Keratinocyte (primary cell): ENCODE results near the gene DCP1B. TPM values are rescaled to one million over a fixed set of nuclear protein-coding genes. Genes with fewer than 3 reads are reported as not detected.

Source experiments
- DNase-seq: peaks from one replicate; pipeline ENCODE4 v3.0.0-alpha.2; 2011; ENCODE audit warnings: low read depth, missing footprints, low spot score
- FAIRE-seq: peaks from 2 replicates; lab custom pipeline; 2011; peaks lifted over from hg19 to GRCh38; lab: Jason Lieb, UNC
- H2AFZ ChIP-seq: 2 replicates; pipeline ENCODE4 v1.6.0; 2012; ENCODE audit warnings: low read length, control low read depth, inconsistent platforms; ENCODE audit not compliant: control insufficient read depth
- H3K27ac ChIP-seq: 2 replicates; pipeline ENCODE4 v1.5.1; 2011; ENCODE audit warnings: low read length; ENCODE audit not compliant: control insufficient read depth, insufficient read depth
- H3K27me3 ChIP-seq: 3 replicates; pipeline ENCODE4 v1.6.0; 2011; ENCODE audit warnings: low read length; ENCODE audit not compliant: control insufficient read depth, insufficient read depth; ENCODE audit errors: extremely low read depth
- H3K36me3 ChIP-seq, 2 experiments: 2 replicates in 1 of 2; 3 replicates in 1 of 2; pipeline ENCODE4 v1.5.1; 2011; ENCODE audit warnings: low read length in 2 of 2, mild to moderate bottlenecking in 1 of 2; ENCODE audit not compliant: control insufficient read depth in 2 of 2, insufficient read depth in 2 of 2; ENCODE audit errors: extremely low read depth in 1 of 2
- H3K4me1 ChIP-seq: 3 replicates; pipeline ENCODE4 v1.5.1; 2011; ENCODE audit warnings: low read length; ENCODE audit not compliant: control insufficient read depth, insufficient read depth; ENCODE audit errors: extremely low read depth
- H3K4me2 ChIP-seq: 3 replicates; pipeline ENCODE4 v1.6.0; 2011; ENCODE audit warnings: low read depth, low read length; ENCODE audit not compliant: control insufficient read depth, insufficient read depth; ENCODE audit errors: extremely low read depth
- H3K4me3 ChIP-seq, 3 experiments: fragments of 200-600 bp in 1 of 3; sonication (generic) in 1 of 3; 2 replicates in 2 of 3; 3 replicates in 1 of 3; pipeline ENCODE4 v1.5.1; 2011 to 2016; ENCODE audit warnings: low read length in 3 of 3, mild to moderate bottlenecking in 3 of 3, control low read depth in 2 of 3, inconsistent platforms in 1 of 3, low read depth in 1 of 3, mixed read lengths in 1 of 3, mixed run types in 1 of 3, moderate library complexity in 1 of 3; ENCODE audit not compliant: control insufficient read depth in 2 of 3, insufficient read depth in 2 of 3; ENCODE audit errors: extremely low read depth in 1 of 3
- H3K79me2 ChIP-seq: 2 replicates; pipeline ENCODE4 v1.6.0; 2012; ENCODE audit warnings: low read length; ENCODE audit not compliant: control insufficient read depth, insufficient read depth
- H3K9ac ChIP-seq: 3 replicates; pipeline ENCODE4 v1.6.0; 2011; ENCODE audit warnings: low read length; ENCODE audit not compliant: control insufficient read depth, insufficient read depth; ENCODE audit errors: extremely low read depth
- H3K9me1 ChIP-seq: 3 replicates; pipeline ENCODE4 v1.6.0; 2011; ENCODE audit warnings: low read length; ENCODE audit not compliant: control insufficient read depth, insufficient read depth; ENCODE audit errors: extremely low read depth
- H3K9me3 ChIP-seq: 2 replicates; pipeline ENCODE4 v1.5.1; 2012; ENCODE audit warnings: low read depth, low read length; ENCODE audit not compliant: control insufficient read depth
- H4K20me1 ChIP-seq: 3 replicates; pipeline ENCODE4 v1.6.0; 2011; ENCODE audit warnings: low read length; ENCODE audit not compliant: control insufficient read depth, insufficient read depth; ENCODE audit errors: extremely low read depth
- EZH2 ChIP-seq: IDR thresholded peaks from one replicate; pipeline ENCODE4 v1.6.1; 2012; ENCODE audit warnings: inconsistent platforms, mild to moderate bottlenecking, low read length, moderate library complexity
- dilution Hi-C: fragments of 300-500 bp; cut with MboI; formaldehyde crosslinking; loops from one replicate; pipeline ENCODE4 v1.7.0; 2020; ENCODE audit warnings: low sequenced_read_pairs; ENCODE audit not compliant: extremely low pct_ligation_motif_present
- polyA plus RNA-seq, 5 experiments: library from polyadenylated mRNA; depleted of rRNA in 3 of 5; stranded (reverse) in 3 of 5; stranded (forward) in 1 of 5; unstranded in 1 of 5; fragments of >200 nt; gene quantifications; 1 replicate in 1 of 5; 2 replicates in 3 of 5; 3 replicates in 1 of 5; pipeline versions ENCODE4 v1.2.1 to v1.2.3, GENCODE V29; 2011 to 2012; ENCODE audit warnings: missing spikeins in 2 of 5, low read depth in 1 of 5, low replicate concordance in 1 of 5
- TF ChIP-seq, protein P1 (sequence below), 3 experiments: IDR thresholded peaks in 1 of 3; conservative IDR thresholded peaks in 1 of 3; optimal IDR thresholded peaks in 1 of 3; 2 replicates in 2 of 3; 3 replicates in 1 of 3; pipeline versions ENCODE3 to v1.5.1; 2011; ENCODE audit warnings: low read length in 3 of 3, mild to moderate bottlenecking in 3 of 3, moderate library complexity in 2 of 3, control low read depth in 1 of 3, inconsistent platforms in 1 of 3; ENCODE audit not compliant: insufficient read depth in 2 of 3; ENCODE audit errors: extremely low read depth in 1 of 3

DCP1B gene
- polyA plus RNA-seq, 1 donor (not counting 4 experiments of a cell fraction or from before 2014, with no cell fraction given) = 9.7 TPM

DNA sequence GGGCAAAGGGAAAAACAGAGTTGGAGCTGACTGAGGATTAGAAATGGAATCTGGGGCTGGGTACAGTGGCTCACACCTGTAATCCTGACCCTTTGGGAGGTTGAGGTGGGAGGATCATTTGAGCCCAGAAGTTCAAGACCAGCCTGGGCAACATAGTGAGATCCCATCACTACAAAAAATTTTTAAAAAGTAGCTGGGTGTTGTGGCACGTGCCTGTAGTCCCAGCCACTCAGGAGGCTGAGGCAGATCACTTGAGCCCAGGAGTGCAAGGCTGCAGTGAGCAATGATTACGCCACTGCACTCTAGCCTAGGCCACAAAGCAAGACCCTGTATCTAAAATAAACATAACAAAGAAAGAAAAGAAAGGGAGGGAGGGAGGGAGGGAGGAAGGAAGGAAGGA is 14.9 kb upstream of the DCP1B start:
- no peaks in the 10 kb centered on the region for H3K9me3 ChIP-seq
- H2AFZ ChIP-seq = no peak overlapping the region
- no peak overlapping the region for H3K9ac ChIP-seq
- no peaks in the 10 kb centered on the region for H4K20me1 ChIP-seq
- no peak overlapping the region for H3K27ac ChIP-seq
- FAIRE-seq (no peak), DNase-seq (no peak)
- no peak overlapping the region for H3K4me2 ChIP-seq
- H3K79me2 ChIP-seq = no peaks in the 10 kb centered on the region
- H3K9me1 ChIP-seq = no peaks in the 10 kb centered on the region
- H3K4me1 ChIP-seq = no peaks in the 10 kb centered on the region
- TF ChIP-seq, protein P1, sequence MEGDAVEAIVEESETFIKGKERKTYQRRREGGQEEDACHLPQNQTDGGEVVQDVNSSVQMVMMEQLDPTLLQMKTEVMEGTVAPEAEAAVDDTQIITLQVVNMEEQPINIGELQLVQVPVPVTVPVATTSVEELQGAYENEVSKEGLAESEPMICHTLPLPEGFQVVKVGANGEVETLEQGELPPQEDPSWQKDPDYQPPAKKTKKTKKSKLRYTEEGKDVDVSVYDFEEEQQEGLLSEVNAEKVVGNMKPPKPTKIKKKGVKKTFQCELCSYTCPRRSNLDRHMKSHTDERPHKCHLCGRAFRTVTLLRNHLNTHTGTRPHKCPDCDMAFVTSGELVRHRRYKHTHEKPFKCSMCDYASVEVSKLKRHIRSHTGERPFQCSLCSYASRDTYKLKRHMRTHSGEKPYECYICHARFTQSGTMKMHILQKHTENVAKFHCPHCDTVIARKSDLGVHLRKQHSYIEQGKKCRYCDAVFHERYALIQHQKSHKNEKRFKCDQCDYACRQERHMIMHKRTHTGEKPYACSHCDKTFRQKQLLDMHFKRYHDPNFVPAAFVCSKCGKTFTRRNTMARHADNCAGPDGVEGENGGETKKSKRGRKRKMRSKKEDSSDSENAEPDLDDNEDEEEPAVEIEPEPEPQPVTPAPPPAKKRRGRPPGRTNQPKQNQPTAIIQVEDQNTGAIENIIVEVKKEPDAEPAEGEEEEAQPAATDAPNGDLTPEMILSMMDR (optimal IDR thresholded peaks at IDR 0.05 in 1 of 3, IDR thresholded peaks at IDR 0.05 in 1 of 3, conservative IDR thresholded peaks at IDR 0.05 in 1 of 3; ENCODE audit: extremely low read depth in 1 of 3, insufficient read depth in 2 of 3, low read length in 3 of 3) = no peak
- no peak for TF ChIP-seq EZH2
- peaks cover 6% of the 10 kb centered on the region for H3K27me3 ChIP-seq
- H3K36me3 ChIP-seq = no peaks in the 10 kb centered on the region
- no peak overlapping the region for H3K4me3 ChIP-seq
- dilution Hi-C loops = no loop called here

GRCh38 chr12:2018391-2018790 is 14.1 kb upstream of the DCP1B start:
- no peak overlapping the region for H2AFZ ChIP-seq
- no peaks in the 10 kb centered on the region for H3K36me3 ChIP-seq
- no peaks in the 10 kb centered on the region for H3K9me1 ChIP-seq
- H3K79me2 ChIP-seq = no peaks in the 10 kb centered on the region
- dilution Hi-C loops = no loop called here
- H3K4me3 ChIP-seq = no peak overlapping the region
- peaks cover 6% of the 10 kb centered on the region for H3K27me3 ChIP-seq
- no peaks in the 10 kb centered on the region for H4K20me1 ChIP-seq
- FAIRE-seq (no peak), DNase-seq (no peak)
- H3K4me2 ChIP-seq = no peak overlapping the region
- H3K9ac ChIP-seq = no peak overlapping the region
- no peak overlapping the region for H3K27ac ChIP-seq
- no peaks in the 10 kb centered on the region for H3K9me3 ChIP-seq
- H3K4me1 ChIP-seq = no peaks in the 10 kb centered on the region
- TF ChIP-seq EZH2 = no peak
- TF ChIP-seq, protein P1 (optimal IDR thresholded peaks at IDR 0.05 in 1 of 3, IDR thresholded peaks at IDR 0.05 in 1 of 3, conservative IDR thresholded peaks at IDR 0.05 in 1 of 3; ENCODE audit: extremely low read depth in 1 of 3, insufficient read depth in 2 of 3, low read length in 3 of 3) = no peak
